K562 (cell line): ENCODE measurements around the gene PCDH9. TPM values are rescaled to one million over a fixed set of nuclear protein-coding genes. Genes with fewer than 3 reads are reported as not detected.

Experiments used
- ATAC-seq: fragments of 200-7000 bp; cut with Tn5 transposase; 3 replicates; pipeline ENCODE4 v1.9.1; 2020; ENCODE audit warnings: moderate library complexity
- BruUV-seq: library from RNA; stranded (reverse); fragments of 400-500 nt; replicated peaks from 2 replicates; lab custom pipeline; 2021; lab: Mats Ljungman, UMichigan
- CTCF ChIA-PET: fragments of 300-600 bp; formaldehyde crosslinking; extraction: SDS; loops from one replicate; lab custom pipeline; 2021; ENCODE audit warnings: low intra/inter-chr PET ratio; lab: Yijun Ruan, JAX
- POLR2A ChIA-PET: fragments of 300-600, 350-650 bp; sonication (Branson Sonifier 250); formaldehyde crosslinking; extraction: SDS; loops from one replicate; lab custom pipeline; 2021; ENCODE audit warnings: antibody characterized with exemption, inconsistent platforms; lab: Yijun Ruan, JAX
- DNase-seq, 4 experiments: peaks; one replicate each; pipeline versions ENCODE4 v3.0.0 to v3.0.0-alpha.2; 2011 to 2018; ENCODE audit warnings: low spot score in 3 of 4, mixed read lengths in 3 of 4; ENCODE audit errors: extremely low read depth in 1 of 4
- FAIRE-seq: peaks from 2 replicates; lab custom pipeline; 2011; peaks lifted over from hg19 to GRCh38; lab: Jason Lieb, UNC
- H2AFZ ChIP-seq: 2 replicates; pipeline ENCODE4 v1.6.0; 2011; ENCODE audit warnings: low read depth, low read length, control low read depth, inconsistent platforms
- H3K27ac ChIP-seq: fragments of 200-600 bp; 3 replicates; pipeline ENCODE4 v1.8.0; 2011; ENCODE audit warnings: low read depth, mild to moderate bottlenecking, control low read depth, inconsistent platforms, low read length, moderate library complexity, mixed read lengths; ENCODE audit errors: extremely low read depth
- H3K27me3 ChIP-seq, 2 experiments: fragments of 300-600 bp in 1 of 2; 2 replicates in 1 of 2; 3 replicates in 1 of 2; pipeline versions ENCODE4 v1.6.0 to v1.8.0; 2011; ENCODE audit warnings: inconsistent platforms in 2 of 2, low read length in 2 of 2, mild to moderate bottlenecking in 1 of 2, mixed read lengths in 1 of 2, moderate library complexity in 1 of 2; ENCODE audit not compliant: control insufficient read depth in 2 of 2, insufficient read depth in 2 of 2
- H3K36me3 ChIP-seq: fragments of 300-600 bp; 3 replicates; pipeline ENCODE4 v1.8.0; 2011; ENCODE audit warnings: mild to moderate bottlenecking, low read length, inconsistent platforms; ENCODE audit not compliant: control insufficient read depth, insufficient read depth
- H3K4me1 ChIP-seq, 2 experiments: fragments of 200-600 bp in 1 of 2; replicated peaks in 1 of 2; 2 replicates in 1 of 2; 3 replicates in 1 of 2; pipeline versions ENCODE4 v1.5.1 to v1.8.0; 2011; ENCODE audit warnings: inconsistent platforms in 2 of 2, low read length in 2 of 2, mild to moderate bottlenecking in 1 of 2, mixed read lengths in 1 of 2, moderate library complexity in 1 of 2; ENCODE audit not compliant: control insufficient read depth in 2 of 2, insufficient read depth in 2 of 2
- H3K4me2 ChIP-seq: 2 replicates; pipeline ENCODE4 v1.6.1; 2011; ENCODE audit warnings: low read length, control low read depth, inconsistent platforms, mixed read lengths; ENCODE audit not compliant: insufficient read depth
- H3K4me3 ChIP-seq: fragments of 200-600 bp; sonication (generic), shearing (Covaris generic); 2 replicates; pipeline ENCODE4 v1.5.1; 2016; ENCODE audit warnings: control low read depth, inconsistent platforms
- H3K79me2 ChIP-seq: fragments of 200-600 bp; 3 replicates; pipeline ENCODE4 v1.8.0; 2011; ENCODE audit warnings: low read length, inconsistent platforms; ENCODE audit not compliant: control insufficient read depth, insufficient read depth
- H3K9ac ChIP-seq, 2 experiments: 2 replicates each; pipeline versions ENCODE4 v1.6.0 to v1.6.1; 2011; ENCODE audit warnings: low read depth in 2 of 2, low read length in 2 of 2, control low read depth in 1 of 2, inconsistent platforms in 1 of 2, mild to moderate bottlenecking in 1 of 2, mixed read lengths in 1 of 2; ENCODE audit not compliant: insufficient read depth in 1 of 2
- H3K9me1 ChIP-seq: one replicate; pipeline ENCODE4 v1.6.0; 2011; ENCODE audit warnings: inconsistent platforms, mild to moderate bottlenecking, low read length, moderate library complexity; ENCODE audit not compliant: control insufficient read depth, insufficient read depth
- H3K9me3 ChIP-seq: replicated peaks from 2 replicates; pipeline ENCODE4 v1.5.1; 2011; ENCODE audit warnings: low read depth, low read length, inconsistent platforms; ENCODE audit not compliant: control insufficient read depth, insufficient read depth
- H4K20me1 ChIP-seq: replicated peaks from 2 replicates; pipeline ENCODE4 v1.6.1; 2011; ENCODE audit warnings: low read length, inconsistent platforms, mixed read lengths; ENCODE audit not compliant: control insufficient read depth, insufficient read depth
- ADNP ChIP-seq: fragments of 200-800 bp; sonication (Bioruptor generic); IDR thresholded peaks from 2 replicates; pipeline ENCODE4 v1.6.1; 2016; ENCODE audit warnings: missing genetic modification characterization, missing compliant biosample characterization
- BCOR ChIP-seq: fragments of 450-650 bp; IDR thresholded peaks from 2 replicates; pipeline ENCODE4 v1.6.1; 2016
- HBP1 ChIP-seq: fragments of 450-650 bp; formaldehyde crosslinking; IDR thresholded peaks from 2 replicates; pipeline ENCODE4 v1.4.0; 2022; ENCODE audit warnings: missing genetic modification characterization
- KDM1A ChIP-seq, 2 experiments: fragments of 450-650 bp; IDR thresholded peaks; 2 replicates each; pipeline ENCODE4 v1.6.1; 2016; ENCODE audit warnings: mild to moderate bottlenecking in 2 of 2
- KLF1 ChIP-seq: fragments of 450-650 bp; IDR thresholded peaks from 2 replicates; pipeline ENCODE4 v1.6.1; 2016; ENCODE audit warnings: missing genetic modification characterization, missing compliant biosample characterization
- RBM15 ChIP-seq: fragments of 200-400 bp; formaldehyde crosslinking; IDR thresholded peaks from 2 replicates; pipeline ENCODE4 v1.6.1; 2018; ENCODE audit warnings: mild to moderate bottlenecking, low read length, moderate library complexity; ENCODE audit not compliant: insufficient read depth
- RBM25 ChIP-seq: fragments of 200-400 bp; formaldehyde crosslinking; IDR thresholded peaks from 2 replicates; pipeline ENCODE4 v1.6.1; 2018; ENCODE audit warnings: low read length, low read depth, moderate library complexity; ENCODE audit not compliant: severe bottlenecking
- SMARCA5 ChIP-seq: fragments of 450-650 bp; IDR thresholded peaks from 2 replicates; pipeline ENCODE4 v1.6.1; 2016
- SPI1 ChIP-seq: IDR thresholded peaks from 2 replicates; pipeline ENCODE4 v1.6.1; 2011; ENCODE audit warnings: low read depth, low read length, control low read depth, borderline replicate concordance
- SREBF2 ChIP-seq: sonication (generic); formaldehyde crosslinking; IDR thresholded peaks from 2 replicates; pipeline ENCODE4 v1.4.0; 2020; ENCODE audit warnings: mild to moderate bottlenecking, missing genetic modification reagents
- ZNF12 ChIP-seq: sonication (generic); formaldehyde crosslinking; IDR thresholded peaks from 2 replicates; pipeline ENCODE4 v1.4.0; 2020; ENCODE audit warnings: mild to moderate bottlenecking, missing genetic modification reagents
- WGBS: fragments of 100-300 bp; shearing (Covaris generic); methylation state at CpG from one replicate; pipeline ENCODE4 v1.1.6; 2016; ENCODE audit warnings: low coverage, mixed read lengths; ENCODE audit not compliant: insufficient coverage; ENCODE audit errors: missing lambda C conversion rate; 5-methylcytosine and 5-hydroxymethylcytosine counted together
- in situ Hi-C: fragments of 300-500 bp; cut with MboI; formaldehyde crosslinking; loops from 4 replicates; pipeline ENCODE4 v1.15.0; 2018; ENCODE audit warnings: inconsistent platforms, mixed read lengths
- intact Hi-C: fragments of 100-400 bp; cut with micrococcal nuclease; formaldehyde crosslinking; loops from 2 replicates; pipeline ENCODE4 v1.14.2; 2022
- polyA plus RNA-seq, 8 experiments: library from polyadenylated mRNA; depleted of rRNA in 4 of 8; stranded (reverse) in 5 of 8; unstranded in 3 of 8; fragments of >200 nt; fragmentation: Nextera tagmentation in 2 of 8; fragmentation: Illumina TruSeq in 1 of 8; extraction: Ambion mirVana in 2 of 8; extraction: Trizol in 1 of 8; gene quantifications; 2 replicates each; pipeline versions ENCODE4 v1.2.1 to v1.2.3, GENCODE V29; 2011 to 2014; ENCODE audit warnings: inconsistent platforms in 1 of 8, missing spikeins in 1 of 8
- total RNA-seq, 7 experiments: library from RNA; depleted of rRNA in 6 of 7; stranded (reverse); fragments of >200 nt in 6 of 7; fragmentation: Illumina TruSeq in 2 of 7; extraction: Trizol in 2 of 7; gene quantifications; 2 replicates each; pipeline versions ENCODE4 v1.2.1 to v1.2.3, GENCODE V29; 2011 to 2021; ENCODE audit warnings: low replicate concordance in 1 of 7

The PCDH9 gene
- total and polyA plus RNA-seq, 9 of the 15 experiments (the other 6 are each of a cell fraction or from before 2014, with no cell fraction given) = 1.1 to 6.7 (median 4.9) TPM

- no peaks in the 10 kb centered on the region; a peak in 2 of 5 replicates for H3K4me1 ChIP-seq
- CTCF ChIA-PET = no interaction called here
- TF ChIP-seq RBM25 (peak; percentile 87), SMARCA5 (0 out of 2 replicates have a peak, but pooled peaks have one; percentile 33), KDM1A (IDR thresholded peaks at IDR 0.05) (peak; percentile 58 to 64), HBP1 (CRISPR knock-in tag) (no peak), BCOR (peak; percentile 89), SPI1 (no peak), RBM15 (no peak), KLF1 (no peak), ADNP (tag) (peak; percentile 47; the same call in 1 of the 2 replicates), SREBF2 (no peak), ZNF12 (CRISPR knock-in tag) (no peak)
- H3K27ac ChIP-seq = no peak overlapping the region; the same call in 2 of the 3 replicates
- FAIRE-seq = no peak
- H4K20me1 ChIP-seq = no peaks in the 10 kb centered on the region
- no peak overlapping the region for H3K4me2 ChIP-seq
- no TSS peak for BruUV-seq
- H3K36me3 ChIP-seq = no peaks in the 10 kb centered on the region
- no peak for DNase-seq
- intact Hi-C loops = no loop called here
- peak overlapping the region in 1 of 2 experiments; percentile 59; a peak in 1 of 4 replicates for H3K9ac ChIP-seq
- ATAC-seq = no peak
- H3K79me2 ChIP-seq = no peaks in the 10 kb centered on the region
- H3K9me3 ChIP-seq = no peaks in the 10 kb centered on the region
- H3K4me3 ChIP-seq = no peak overlapping the region
- WGBS = 27% methylated on average over 3 of the region's 6 CpGs
- no peaks in the 10 kb centered on the region for H3K27me3 ChIP-seq
- in situ Hi-C loops = no loop called here
- no peaks in the 10 kb centered on the region for H3K9me1 ChIP-seq
- POLR2A ChIA-PET = interaction anchor here (0.6 to 1.4 kb wide), 2 partner anchors 9 to 76 kb away, joined by 4 to 6 read pairs; no protein-coding TSS in a partner anchor
- peak overlapping the region; percentile 89; the same call in 1 of the 2 replicates for H2AFZ ChIP-seq
These were observed 107.9 kb downstream of the PCDH9 start for GRCh38 chr13:67122251-67122650.
